ENCODE measurements around the gene AFG1L.

DNA sequence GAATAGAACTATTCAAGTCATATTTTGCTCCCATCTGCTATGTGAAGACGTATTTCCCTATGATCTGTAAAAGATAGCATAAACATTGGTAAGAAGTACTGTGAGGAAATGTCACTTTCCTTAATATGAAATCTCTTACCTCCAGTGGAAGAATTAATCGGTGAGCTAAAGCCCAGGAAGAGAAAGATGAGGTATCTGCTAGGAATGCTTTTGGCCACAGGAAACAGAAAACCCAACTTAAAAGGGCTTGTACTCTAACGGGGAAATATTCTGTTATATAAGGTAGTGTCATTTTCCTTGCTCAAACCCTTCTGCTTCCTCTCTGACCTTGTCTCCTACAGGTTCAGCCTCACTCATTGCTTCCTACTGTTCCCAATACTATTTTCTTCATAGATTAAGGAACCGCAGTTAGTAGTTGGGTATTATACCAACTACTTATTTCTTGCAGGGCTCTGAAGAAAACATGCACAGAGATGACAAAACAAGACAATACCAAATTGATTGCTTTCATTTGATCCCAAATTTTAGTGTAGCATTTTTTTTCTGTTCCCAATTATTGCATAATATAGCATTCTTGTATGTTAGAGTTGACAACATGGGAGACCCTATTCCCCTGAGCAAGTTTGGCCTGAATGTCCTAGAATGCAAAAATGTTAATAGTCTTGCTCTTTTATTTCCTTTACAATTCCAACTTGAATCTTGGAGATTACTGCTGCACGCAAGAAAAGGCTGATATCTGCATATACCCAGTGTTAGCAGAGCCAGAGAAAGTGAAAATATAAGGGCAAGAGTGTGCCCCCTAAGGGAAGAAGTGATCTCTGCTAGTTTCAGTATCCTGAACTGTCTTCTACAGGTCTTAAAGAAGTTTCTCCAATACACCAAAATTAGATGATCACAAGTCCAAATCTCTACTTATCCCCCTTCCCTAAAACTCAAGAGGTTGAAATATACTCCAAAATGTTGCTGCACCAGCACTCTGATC, 65.3 kb downstream of the AFG1L start:
- TF ChIP-seq POLR2AphosphoS5 (IDR thresholded peaks at IDR 0.05; ENCODE audit: low read depth, low read length) (no peak), POLR2A (IDR thresholded peaks at IDR 0.05; ENCODE audit: low read depth, low read length) (no peak)
